ENCODE results near the gene GMFB.
A peak's percentile ranks its signal among the peaks of the same experiment; 100 is the strongest.

GMFB gene

DNA sequence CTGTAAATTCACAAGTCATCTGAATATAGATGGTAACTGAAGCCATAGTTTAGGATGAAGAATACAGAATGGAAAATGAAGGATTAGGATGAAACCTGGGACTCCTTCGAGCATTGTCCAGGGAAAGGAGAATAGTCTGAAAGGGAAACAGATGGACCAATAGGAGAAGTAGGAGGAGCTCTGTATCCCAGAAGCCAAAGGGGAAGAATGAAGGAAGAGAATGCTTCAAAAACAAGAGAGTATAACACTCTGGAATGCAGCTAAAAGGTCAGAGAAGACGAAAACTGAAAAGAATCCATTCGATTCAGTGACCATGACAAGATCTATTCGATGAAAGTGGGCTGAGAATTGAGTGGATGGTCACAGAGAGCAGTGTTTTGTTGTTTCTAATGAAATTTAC lies 1.0 kb downstream of the GMFB start:
- TF ChIP-seq, protein P1, sequence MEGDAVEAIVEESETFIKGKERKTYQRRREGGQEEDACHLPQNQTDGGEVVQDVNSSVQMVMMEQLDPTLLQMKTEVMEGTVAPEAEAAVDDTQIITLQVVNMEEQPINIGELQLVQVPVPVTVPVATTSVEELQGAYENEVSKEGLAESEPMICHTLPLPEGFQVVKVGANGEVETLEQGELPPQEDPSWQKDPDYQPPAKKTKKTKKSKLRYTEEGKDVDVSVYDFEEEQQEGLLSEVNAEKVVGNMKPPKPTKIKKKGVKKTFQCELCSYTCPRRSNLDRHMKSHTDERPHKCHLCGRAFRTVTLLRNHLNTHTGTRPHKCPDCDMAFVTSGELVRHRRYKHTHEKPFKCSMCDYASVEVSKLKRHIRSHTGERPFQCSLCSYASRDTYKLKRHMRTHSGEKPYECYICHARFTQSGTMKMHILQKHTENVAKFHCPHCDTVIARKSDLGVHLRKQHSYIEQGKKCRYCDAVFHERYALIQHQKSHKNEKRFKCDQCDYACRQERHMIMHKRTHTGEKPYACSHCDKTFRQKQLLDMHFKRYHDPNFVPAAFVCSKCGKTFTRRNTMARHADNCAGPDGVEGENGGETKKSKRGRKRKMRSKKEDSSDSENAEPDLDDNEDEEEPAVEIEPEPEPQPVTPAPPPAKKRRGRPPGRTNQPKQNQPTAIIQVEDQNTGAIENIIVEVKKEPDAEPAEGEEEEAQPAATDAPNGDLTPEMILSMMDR (conservative IDR thresholded peaks at IDR 0.05; ENCODE audit: low read depth, low read length): no peak
- peak overlapping the region; percentile 92 for H3K4me3 ChIP-seq (ENCODE audit: low read depth, low read length)
- peak; percentile 73 for DNase-seq (ENCODE audit: low read depth)

DNA sequence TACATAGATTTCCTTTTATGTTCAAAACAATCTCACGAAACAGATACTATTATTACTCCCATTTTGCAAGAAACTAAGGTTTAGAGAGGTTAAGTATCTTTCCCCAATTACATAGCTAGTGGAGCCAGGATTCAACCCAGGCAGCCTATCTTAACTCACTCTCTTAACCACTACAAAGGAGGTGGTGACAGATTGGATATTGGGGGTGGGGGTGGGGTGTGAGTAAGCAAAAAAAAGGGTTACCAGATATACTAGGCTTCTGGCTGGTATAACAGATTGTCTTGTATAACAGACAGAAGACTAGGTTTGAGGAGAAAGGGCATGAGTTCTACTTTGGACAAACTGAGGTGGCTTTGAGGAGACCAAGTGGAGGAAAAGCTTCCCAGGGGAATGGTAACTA lies 2.1 kb downstream of the GMFB start:
- TF ChIP-seq, protein P1 (conservative IDR thresholded peaks at IDR 0.05; ENCODE audit: low read depth, low read length): no peak
- no peak overlapping the region for H3K4me3 ChIP-seq (ENCODE audit: low read depth, low read length)

DNA sequence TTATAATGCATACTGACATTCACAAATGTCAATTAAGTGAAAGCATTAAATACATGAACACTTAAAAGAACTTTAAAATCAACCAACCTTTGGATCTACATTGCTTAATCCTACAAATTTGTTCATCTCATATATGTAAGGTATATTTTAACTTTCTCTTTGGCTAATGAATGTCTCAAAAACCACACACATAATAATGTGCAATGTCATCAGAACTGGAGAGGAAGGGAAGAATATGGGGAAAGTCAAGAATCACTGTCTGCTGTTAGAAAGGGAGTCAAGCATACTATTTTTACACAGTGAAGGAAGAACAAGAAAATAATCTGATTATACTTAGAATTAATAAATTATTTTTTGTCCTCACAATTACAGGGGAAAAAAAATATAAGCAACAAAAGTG lies 4.9 kb downstream of the GMFB start:
- DNase-seq (ENCODE audit: low read depth): peak; percentile 36
- no peak overlapping the region for H3K4me3 ChIP-seq (ENCODE audit: low read depth, low read length)
- TF ChIP-seq, protein P1 (conservative IDR thresholded peaks at IDR 0.05; ENCODE audit: low read depth, low read length): no peak

More for the DNA sequence above, 2.1 kb downstream of the GMFB start:
- no peak for DNase-seq (ENCODE audit: low read depth)

DNA sequence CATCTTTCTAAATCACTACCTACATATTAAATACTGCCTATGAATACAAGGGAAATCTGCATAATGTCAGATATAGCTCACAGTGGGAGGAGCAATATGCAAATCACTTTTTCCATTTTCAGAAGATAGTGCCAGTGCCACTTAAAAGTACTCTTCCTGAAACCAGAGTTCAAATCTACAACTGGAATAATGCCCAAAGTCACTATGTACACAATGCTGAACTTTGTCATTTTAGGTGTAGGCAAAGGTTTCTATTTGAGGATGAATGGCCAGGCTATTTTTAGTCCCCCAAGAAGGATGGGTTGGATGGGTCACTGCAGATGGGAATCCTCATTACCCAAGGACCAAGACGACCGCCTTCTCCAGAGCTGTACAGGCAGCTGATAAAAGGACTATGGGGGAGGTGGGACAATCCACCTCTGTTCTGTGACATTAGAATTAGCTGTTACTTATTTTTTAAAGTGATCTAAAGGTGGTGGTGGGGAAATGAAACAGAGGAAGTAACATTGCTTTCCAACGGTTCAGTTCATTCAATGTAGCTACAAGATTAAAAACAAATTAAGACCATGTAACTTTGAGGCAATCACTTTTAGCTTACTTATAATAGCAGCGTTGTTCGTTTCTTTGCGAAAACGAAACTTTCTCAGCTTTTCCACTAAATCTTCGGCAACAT lies 5.6 kb downstream of the GMFB start:
- DNase-seq (ENCODE audit: low read depth): no peak
- H3K4me3 ChIP-seq (ENCODE audit: low read depth, low read length): no peak overlapping the region
- TF ChIP-seq, protein P1 (conservative IDR thresholded peaks at IDR 0.05; ENCODE audit: low read depth, low read length): no peak

DNA sequence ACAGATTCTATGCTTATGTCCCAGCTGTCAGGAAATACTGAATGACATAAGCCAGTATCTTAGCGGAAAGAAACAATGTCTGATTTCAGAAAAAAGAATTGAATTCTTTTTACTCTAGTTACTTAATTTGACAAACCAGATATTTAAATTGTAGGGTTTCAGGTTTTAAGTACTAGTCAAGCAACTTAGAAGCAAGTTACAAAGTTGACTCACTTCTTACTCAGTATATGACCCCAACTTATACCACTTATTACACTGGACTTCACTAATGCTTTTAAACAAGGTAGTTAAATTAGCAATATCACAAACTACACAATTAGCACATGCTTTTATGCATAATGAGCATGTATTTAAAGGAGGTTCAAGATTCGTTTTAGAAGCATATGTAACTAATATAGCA lies 7.1 kb downstream of the GMFB start:
- TF ChIP-seq, protein P1 (conservative IDR thresholded peaks at IDR 0.05; ENCODE audit: low read depth, low read length): no peak
- DNase-seq (ENCODE audit: low read depth): no peak
- no peak overlapping the region for H3K4me3 ChIP-seq (ENCODE audit: low read depth, low read length)

DNA sequence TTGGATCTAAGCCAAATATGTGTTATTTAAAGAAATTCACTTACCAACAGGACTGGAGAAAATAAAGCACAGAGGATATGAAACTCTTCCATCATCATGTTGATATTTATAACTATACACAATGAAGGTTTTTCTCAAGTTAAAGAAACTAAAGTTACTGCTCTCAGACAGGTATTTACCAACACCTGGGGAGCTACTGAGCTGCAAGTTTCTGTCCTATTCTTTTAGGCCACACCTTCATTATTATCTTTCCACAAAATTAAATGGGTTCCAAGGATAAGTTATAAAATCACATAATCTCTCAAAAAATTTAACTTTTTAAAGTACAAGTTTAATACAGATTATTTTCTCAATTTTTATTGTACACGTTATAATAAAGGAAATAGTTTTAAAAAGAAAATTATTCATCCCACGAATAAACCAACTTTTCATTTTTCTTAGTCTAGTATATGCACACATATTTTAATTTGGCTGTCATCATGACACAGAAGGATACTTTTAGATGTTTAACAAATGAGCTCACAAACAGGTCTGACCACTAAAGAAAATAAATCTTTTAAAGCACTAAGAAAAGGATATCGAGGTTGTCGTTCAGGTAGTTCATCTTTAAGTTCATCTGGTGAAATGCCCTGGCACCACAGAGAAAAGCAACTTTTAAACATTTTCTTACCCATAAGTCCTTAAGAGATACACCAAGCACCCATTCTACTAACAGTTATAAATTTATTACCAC lies 7.8 kb downstream of the GMFB start:
- TF ChIP-seq, protein P1 (conservative IDR thresholded peaks at IDR 0.05; ENCODE audit: low read depth, low read length): no peak
- DNase-seq (ENCODE audit: low read depth): no peak
- no peak overlapping the region for H3K4me3 ChIP-seq (ENCODE audit: low read depth, low read length)

All from choroid plexus epithelial cell (primary cell).